ENCODE results near the gene SCFD2.
"Not testable (repeated sequence)": the region's sequence is repeated elsewhere in the genome, so short reads cannot be mapped to it uniquely, and the experiment has no call there.

SCFD2 gene

GRCh38 chr4:53185869-53186585 is 179.8 kb downstream of the SCFD2 start:
- no peak for DNase-seq

- DNase-seq = no peak
Measured at GRCh38 chr4:53183754-53184153, 182.1 kb downstream of the SCFD2 start.

GRCh38 chr4:53177751-53178150 is 188.1 kb downstream of the SCFD2 start:
- DNase-seq = not testable (repeated sequence)

- DNase-seq = no peak
Measured at GRCh38 chr4:53175640-53176039, 190.2 kb downstream of the SCFD2 start.

- no peak for DNase-seq
Measured at GRCh38 chr4:53174823-53175222, 191.0 kb downstream of the SCFD2 start.

GRCh38 chr4:53173576-53173975 is 192.3 kb downstream of the SCFD2 start:
- DNase-seq = no peak

GRCh38 chr4:53171797-53172196 is 194.1 kb downstream of the SCFD2 start:
- DNase-seq = no peak

- DNase-seq = no peak
Measured at GRCh38 chr4:53169695-53170617, 195.9 kb downstream of the SCFD2 start.

- no peak for DNase-seq
Measured at GRCh38 chr4:53168228-53168627, 197.6 kb downstream of the SCFD2 start.

- no peak for DNase-seq
Measured at GRCh38 chr4:53162969-53163368, 202.9 kb downstream of the SCFD2 start.

- DNase-seq = no peak
Measured at GRCh38 chr4:53161787-53162433, 204.0 kb downstream of the SCFD2 start.

- no peak for DNase-seq
Measured at GRCh38 chr4:53161051-53161786, 204.6 kb downstream of the SCFD2 start.

- DNase-seq = no peak
Measured at GRCh38 chr4:53156896-53157295, 209.0 kb downstream of the SCFD2 start.

- no peak for DNase-seq
Measured at GRCh38 chr4:53152467-53152866, 213.4 kb downstream of the SCFD2 start.

- DNase-seq = no peak
Measured at GRCh38 chr4:53151489-53151788, 214.4 kb downstream of the SCFD2 start.

GRCh38 chr4:53150631-53151488 is 215.0 kb downstream of the SCFD2 start:
- no peak for DNase-seq

GRCh38 chr4:53147711-53148110 is 218.2 kb downstream of the SCFD2 start:
- DNase-seq = no peak

- DNase-seq = no peak
Measured at GRCh38 chr4:53147197-53147596, 218.7 kb downstream of the SCFD2 start.

GRCh38 chr4:53141308-53141707 is 224.6 kb downstream of the SCFD2 start:
- DNase-seq = no peak

GRCh38 chr4:53139256-53139655 is 226.6 kb downstream of the SCFD2 start:
- DNase-seq = not testable (repeated sequence)

GRCh38 chr4:53137468-53137867 is 228.4 kb downstream of the SCFD2 start:
- no peak for DNase-seq

- DNase-seq = no peak
Measured at GRCh38 chr4:53136954-53137353, 228.9 kb downstream of the SCFD2 start.

All from activated CD4-positive, CD25-positive, alpha-beta regulatory T cell (primary cell).